ENCODE data around the gene MACF1. TPM values are rescaled to one million over a fixed set of nuclear protein-coding genes. Genes with fewer than 3 reads are reported as not detected.

The MACF1 gene
- total and polyA plus RNA-seq, 2 of the 13 experiments (the other 11 are each of a cell fraction or from before 2014, with no cell fraction given): 36.7 to 65.4 TPM

DNA sequence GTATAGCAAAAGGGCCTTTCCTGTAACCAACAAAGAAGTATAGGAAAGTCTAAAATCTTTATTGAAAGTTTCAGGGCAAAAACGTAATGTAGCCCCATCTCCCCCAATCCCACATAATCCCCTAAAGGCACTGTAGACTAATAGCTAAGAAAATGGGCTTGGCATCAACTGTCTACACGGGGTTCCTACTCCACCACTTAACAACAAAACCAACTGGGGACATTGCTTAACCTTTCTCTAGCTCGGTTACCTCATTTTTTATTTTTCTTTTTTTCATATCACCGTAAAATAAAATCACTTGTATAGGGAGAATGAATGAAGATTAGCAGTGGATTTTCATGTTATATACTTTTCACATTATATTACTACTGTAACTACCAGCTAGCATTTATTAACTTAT is 12.3 kb downstream of the MACF1 start (continued):
- TF ChIP-seq ZNF414 (CRISPR knock-in tag; IDR thresholded peaks at IDR 0.05) (no peak), MXD1 (CRISPR knock-in tag; IDR thresholded peaks at IDR 0.05) (no peak), THAP7 (CRISPR knock-in tag; IDR thresholded peaks at IDR 0.05) (no peak), JUNB (CRISPR knock-in tag; IDR thresholded peaks at IDR 0.05; ENCODE audit: borderline replicate concordance) (no peak)

DNA sequence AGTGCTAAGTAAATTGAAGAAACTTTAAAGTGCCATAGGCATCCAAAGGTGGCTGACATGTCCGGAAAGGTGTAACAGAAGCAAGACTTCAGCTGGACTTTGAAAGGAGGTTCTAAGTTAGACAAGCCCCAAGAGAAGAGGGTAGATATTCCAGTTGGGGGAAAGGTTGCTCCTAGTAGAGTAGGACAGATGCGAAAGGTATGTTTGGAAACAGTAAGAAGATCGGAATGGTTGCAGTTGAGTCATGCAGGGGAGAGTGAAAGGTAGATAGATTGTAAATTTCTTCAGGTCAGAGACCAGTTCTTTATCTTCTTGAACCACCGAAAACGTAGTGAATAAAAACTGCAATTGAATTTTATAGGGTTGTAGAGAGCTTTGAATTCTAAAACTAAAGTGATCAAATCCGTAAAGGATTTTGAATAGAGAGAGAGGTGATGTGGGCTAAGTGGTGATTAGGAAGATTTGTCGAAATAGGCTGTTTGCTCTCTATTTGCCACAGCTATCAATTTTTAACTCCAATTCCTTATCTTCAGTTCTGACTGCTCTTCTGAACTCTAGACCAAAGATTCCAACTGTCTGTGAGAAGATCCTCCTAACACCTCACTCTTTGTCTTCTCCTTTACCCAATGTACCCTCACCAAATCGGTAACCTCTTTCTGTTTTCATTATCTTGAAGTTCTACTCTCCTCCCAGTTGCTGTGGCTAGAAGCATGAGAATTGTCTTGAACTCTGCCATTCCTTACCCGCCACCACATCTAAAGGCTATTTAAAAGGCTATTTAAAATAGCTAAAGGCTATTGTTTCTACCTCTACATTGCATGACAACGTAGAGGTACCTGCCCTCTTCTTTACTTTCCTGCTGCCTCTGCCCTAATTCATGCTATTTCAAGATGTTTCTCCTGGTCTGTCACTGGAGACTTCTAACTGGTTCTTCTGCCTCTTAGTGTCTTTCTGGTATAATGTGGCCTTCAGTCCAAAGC is 16.7 kb downstream of the MACF1 start:
- intact Hi-C loops (cut with micrococcal nuclease; ENCODE audit: unreplicated experiment): no loop called here
- WGBS (ENCODE audit: low lambda C conversion rate): 18% methylated on average over 10 of the region's 10 CpGs
- Histone ChIP-seq H3K9ac (ENCODE audit: insufficient read depth, low read depth, low read length) (no peak overlapping the region), H3K9me3 (ENCODE audit: low read length) (no peaks in the 10 kb centered on the region), H4K20me1 (ENCODE audit: insufficient read depth, low read length) (no peaks in the 10 kb centered on the region), H3K4me2 (ENCODE audit: low read depth, low read length) (peak overlapping the region; percentile 62), H3K36me3 (replicated peaks in 1 of 2; ENCODE audit: control insufficient read depth in 1 of 2, insufficient read depth in 2 of 2, low read length in 2 of 2) (no peaks in the 10 kb centered on the region), H3K4me3 (replicated peaks in 1 of 3; ENCODE audit: insufficient read depth in 1 of 3, low read depth in 2 of 3, low read length in 3 of 3) (peak overlapping the region in 2 of 3 experiments; percentile 7 to 18; a peak in 2 of 6 replicates), H3K79me2 (ENCODE audit: insufficient read depth, low read length) (peaks cover 34% of the 10 kb centered on the region), H3K4me1 (ENCODE audit: insufficient read depth, low read length) (peaks cover 58% of the 10 kb centered on the region), H2AFZ (ENCODE audit: low read length) (no peak overlapping the region), H3K27ac (ENCODE audit: extremely low read length, insufficient read depth, low read length) (peak overlapping the region; percentile 62), H3K27me3 (ENCODE audit: control insufficient read depth in 1 of 2, insufficient read depth in 2 of 2, low read length in 2 of 2) (no peaks in the 10 kb centered on the region)
- FAIRE-seq: no peak
- peak; percentile 89 for ATAC-seq
- peak; percentile 30 for DNase-seq (ENCODE audit: low spot score)
- CTCF ChIA-PET (ENCODE audit: low intra/inter-chr PET ratio, low total read pairs): no interaction called here
- in situ Hi-C loops (cut with HindIII; ENCODE audit: extremely low pct_ligation_motif_present, low pct_unique_long_range_greater_than_20kb): no loop called here
- POLR2A ChIA-PET: interaction anchor here (0.7 kb wide), 1 partner anchor 54 kb away, joined by 3 read pairs; no protein-coding TSS in a partner anchor
- no TSS peak for BruUV-seq (replicated peaks)
- peak; percentile 84 for TF ChIP-seq HNF4A (CRISPR knock-in tag; IDR thresholded peaks at IDR 0.05)
- TF ChIP-seq ZNF460 (CRISPR knock-in tag; IDR thresholded peaks at IDR 0.05; ENCODE audit: borderline replicate concordance): no peak
- no peak for TF ChIP-seq ZMAT3 (CRISPR knock-in tag; conservative IDR thresholded peaks at IDR 0.05)
- no peak for TF ChIP-seq ARNT (IDR thresholded peaks at IDR 0.05)
- no peak for TF ChIP-seq MEIS1 (CRISPR knock-in tag; IDR thresholded peaks at IDR 0.05; ENCODE audit: borderline replicate concordance)
- TF ChIP-seq CREBL2 (CRISPR knock-in tag; IDR thresholded peaks at IDR 0.05; ENCODE audit: borderline replicate concordance): no peak
- 0 out of 2 replicates have a peak, but pooled peaks have one; percentile 12 for TF ChIP-seq HNF4G (IDR thresholded peaks at IDR 0.05; ENCODE audit: borderline replicate concordance, low read depth, low read length)
- no peak for TF ChIP-seq HNF4G (CRISPR knock-in tag; IDR thresholded peaks at IDR 0.05; ENCODE audit: borderline replicate concordance, low read depth)
- TF ChIP-seq MYNN (CRISPR knock-in tag; IDR thresholded peaks at IDR 0.05; ENCODE audit: low read depth): no peak
- peak in 1 of 2 experiments; percentile 26; a peak in 1 of 4 replicates for TF ChIP-seq EP300 (IDR thresholded peaks at IDR 0.05; ENCODE audit: low read depth in 2 of 2, low read length in 2 of 2)
- TF ChIP-seq EP300 (CRISPR knock-in tag; IDR thresholded peaks at IDR 0.05; ENCODE audit: borderline replicate concordance): no peak
- TF ChIP-seq MBD4 (IDR thresholded peaks at IDR 0.05; ENCODE audit: borderline replicate concordance, low read length): no peak

All from HepG2 (cell line).